ENCODE results near the gene UNC5A.

UNC5A gene

DNA sequence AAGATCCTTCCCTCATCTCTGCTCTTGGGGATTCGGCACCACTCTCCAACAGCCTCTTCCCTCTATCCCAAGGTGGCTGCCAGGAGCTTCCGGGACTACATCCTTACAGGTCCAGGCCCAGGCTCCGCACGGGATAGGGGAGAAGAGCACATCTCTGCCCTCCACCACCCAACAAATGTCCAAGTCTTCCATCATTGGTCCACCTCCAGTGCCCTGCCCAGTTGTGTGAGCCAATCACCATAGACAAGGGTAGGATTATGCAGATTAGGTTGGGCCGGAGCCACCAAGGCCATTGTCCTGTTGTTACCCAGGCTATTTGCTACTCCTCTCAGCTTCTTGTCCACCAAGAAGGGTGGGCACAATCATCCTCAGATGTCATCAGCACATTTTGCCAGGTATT, 9.1 kb downstream of the UNC5A start:
- no peak for DNase-seq (ENCODE audit: low read depth in 1 of 2, low spot score in 1 of 2)

DNA sequence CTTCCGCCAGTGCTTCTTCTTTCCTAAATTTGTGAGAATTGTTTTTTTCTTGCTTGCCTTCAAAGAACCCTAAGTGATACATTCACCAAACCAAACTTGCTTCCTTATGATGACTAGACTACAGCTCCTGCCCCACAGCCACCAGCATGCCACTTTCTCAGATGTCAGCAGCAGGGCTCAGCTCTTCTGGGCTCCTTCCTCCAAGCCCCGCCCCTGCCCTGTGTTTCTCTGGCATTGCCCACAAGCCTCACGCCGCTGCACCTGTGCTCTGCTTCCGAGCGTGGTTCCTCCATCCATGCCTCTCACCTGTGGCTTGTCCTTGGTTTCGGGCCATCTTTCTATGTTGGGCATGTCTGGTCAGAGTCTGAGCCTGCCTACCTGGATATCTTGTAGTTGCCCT, 10.6 kb downstream of the UNC5A start:
- no peak for DNase-seq (ENCODE audit: low read depth in 1 of 2, low spot score in 1 of 2)

DNA sequence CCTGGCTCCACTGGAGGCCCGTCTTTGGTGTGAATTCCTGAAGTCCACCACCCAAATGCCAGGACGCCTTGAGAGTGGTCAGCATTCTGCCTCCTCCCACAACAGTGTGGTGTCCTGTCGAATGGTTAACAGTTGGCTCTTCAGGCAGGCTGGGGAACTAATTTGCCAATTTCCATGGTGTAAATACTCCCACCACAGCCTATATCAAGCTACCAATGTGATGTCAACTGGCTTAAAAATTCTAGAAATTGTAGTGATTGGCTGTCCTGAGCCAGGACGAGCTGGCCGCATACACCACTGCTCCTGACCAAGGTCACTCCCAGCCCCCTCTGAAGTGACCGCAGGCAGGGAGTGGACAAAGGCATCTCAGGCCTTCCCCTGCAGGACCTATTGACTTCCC, 11.1 kb downstream of the UNC5A start:
- DNase-seq (ENCODE audit: low read depth in 1 of 2, low spot score in 1 of 2) = no peak

DNA sequence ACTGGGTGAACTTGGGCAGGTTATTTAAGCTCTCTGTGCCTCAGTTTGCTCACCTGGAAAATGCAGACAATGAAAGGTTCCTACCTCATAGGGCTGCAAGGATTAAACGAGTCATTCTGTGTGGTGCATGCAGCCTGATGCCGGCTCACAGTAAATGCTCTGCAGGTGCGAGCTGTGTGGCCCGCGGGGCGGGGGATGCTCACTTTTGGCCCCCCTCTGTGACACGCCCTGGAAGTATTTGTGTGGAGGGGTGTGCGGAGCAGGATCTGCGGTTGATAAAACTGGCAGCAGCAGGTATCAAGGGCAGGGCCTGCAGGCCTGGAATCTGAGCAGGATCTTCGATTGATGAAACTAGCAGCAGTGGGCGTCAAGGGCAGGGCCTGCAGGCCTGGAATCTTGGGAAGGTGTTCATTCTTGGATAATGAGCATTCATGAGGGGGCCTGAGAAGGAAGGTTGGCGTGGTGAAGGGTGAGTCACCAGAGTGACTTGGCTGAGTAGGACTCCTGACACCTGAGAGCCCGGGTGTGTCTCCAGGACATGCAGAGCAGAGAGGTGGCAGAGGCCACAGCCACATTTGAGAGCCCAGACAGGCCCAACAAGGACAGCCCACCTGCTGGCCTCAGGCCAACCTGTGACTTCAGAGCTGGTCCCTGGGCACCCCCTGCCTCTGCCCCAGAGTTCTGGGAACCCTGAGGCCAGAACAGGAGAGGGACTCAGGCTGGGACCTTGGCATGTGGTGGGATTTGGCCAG, 11.9 kb downstream of the UNC5A start:
- no peak for DNase-seq (ENCODE audit: low read depth in 1 of 2, low spot score in 1 of 2)

GRCh38 chr5:176822793-176823481, 12.6 kb downstream of the UNC5A start:
- no peak for DNase-seq (ENCODE audit: low read depth in 1 of 2, low spot score in 1 of 2)

GRCh38 chr5:176823869-176824412, 13.6 kb downstream of the UNC5A start:
- DNase-seq (ENCODE audit: low read depth in 1 of 2, low spot score in 1 of 2) = no peak

DNA sequence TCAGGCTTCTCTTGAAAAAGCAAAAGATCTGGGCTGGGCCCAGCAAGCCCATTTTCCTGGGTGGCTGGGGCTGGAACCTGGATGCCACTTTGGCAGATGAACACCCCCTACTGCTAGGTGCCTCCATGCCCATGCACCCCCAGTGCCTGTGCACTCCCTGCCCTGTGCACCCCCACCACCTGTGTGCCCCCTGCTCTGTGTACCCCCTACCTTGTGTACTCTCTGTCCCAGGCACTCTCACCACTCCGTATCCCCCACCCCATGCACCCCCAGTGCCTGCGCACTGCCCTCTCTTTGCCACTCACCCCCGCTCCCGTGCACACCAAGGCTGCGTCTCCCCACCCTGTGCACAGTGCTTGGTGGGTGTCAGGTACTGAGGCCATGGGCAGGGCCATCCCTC, 14.2 kb downstream of the UNC5A start:
- DNase-seq (ENCODE audit: low read depth in 1 of 2, low spot score in 1 of 2) = no peak

GRCh38 chr5:176825234-176825633, 14.9 kb downstream of the UNC5A start:
- no peak for DNase-seq (ENCODE audit: low read depth in 1 of 2, low spot score in 1 of 2)

DNA sequence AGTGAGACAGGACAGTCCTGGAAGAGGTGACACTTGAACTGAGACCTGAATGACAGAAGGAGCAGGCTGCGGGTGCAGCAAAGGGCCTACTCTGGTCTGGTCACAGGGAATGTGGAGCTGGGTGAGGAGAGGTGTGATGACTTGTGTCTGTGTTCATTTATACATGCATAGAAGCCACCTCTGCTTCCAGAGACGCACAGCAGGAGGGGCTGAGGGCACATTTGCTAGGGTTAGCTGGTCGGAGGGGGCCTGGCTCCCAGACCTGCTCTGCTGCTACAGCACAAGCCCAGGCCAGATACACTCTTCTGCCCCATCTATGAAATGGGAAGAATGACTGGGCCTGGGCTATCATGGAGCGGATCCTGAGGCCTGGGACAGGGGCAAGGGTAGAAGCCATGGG, 15.6 kb downstream of the UNC5A start:
- no peak for DNase-seq (ENCODE audit: low read depth in 1 of 2, low spot score in 1 of 2)

DNA sequence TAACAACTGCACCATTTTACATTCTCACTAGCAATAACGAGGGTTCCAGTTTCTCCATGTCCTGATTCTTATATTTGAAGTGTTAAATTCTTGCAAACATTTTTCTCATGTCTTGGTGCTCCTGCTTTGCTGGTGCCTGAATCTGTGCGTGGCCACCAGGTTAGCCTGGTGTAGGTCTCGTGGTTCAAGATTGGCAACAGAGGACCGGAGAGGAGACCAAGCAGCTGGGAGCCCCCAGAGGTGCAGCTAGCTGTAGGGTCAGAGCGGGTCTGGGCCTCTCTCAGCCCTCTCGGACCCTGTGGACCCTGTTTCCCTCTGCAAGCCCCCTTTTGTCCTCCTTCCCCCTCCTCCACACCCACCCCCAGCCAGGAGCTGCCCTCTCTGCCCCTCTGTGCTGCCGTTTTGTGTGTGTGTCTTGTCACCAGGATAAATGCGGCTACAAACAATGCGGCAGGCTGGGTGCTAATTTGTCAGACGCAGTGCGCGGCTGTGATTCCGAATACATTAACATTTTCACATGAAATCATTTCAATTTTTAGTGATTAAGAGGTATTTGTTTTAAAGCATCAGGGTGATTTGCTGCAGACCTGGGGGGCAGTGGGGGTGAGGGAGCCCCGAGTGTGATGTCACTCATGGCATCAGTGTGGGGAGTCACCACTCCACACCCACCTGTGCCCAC, 17.5 kb downstream of the UNC5A start:
- no peak for DNase-seq (ENCODE audit: low read depth in 1 of 2, low spot score in 1 of 2)

DNA sequence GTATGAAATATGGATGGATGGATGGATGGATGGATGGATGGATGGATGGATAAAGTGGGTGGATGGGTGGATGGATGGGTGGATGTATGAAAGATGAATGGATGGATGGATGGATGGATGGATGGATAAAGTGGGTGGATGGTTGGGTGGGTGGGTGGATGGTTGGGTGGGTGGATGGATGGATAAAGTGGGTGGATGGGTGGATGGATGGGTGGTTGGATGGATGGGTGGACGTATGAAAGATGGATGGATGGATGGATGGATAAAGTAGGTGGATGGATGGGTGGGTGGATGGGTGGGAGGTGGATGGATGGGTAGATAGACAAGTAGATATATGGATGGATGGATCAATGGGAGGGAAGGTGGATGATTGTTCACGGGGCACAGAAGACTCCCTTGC, 19.0 kb downstream of the UNC5A start:
- no peak for DNase-seq (ENCODE audit: low read depth in 1 of 2, low spot score in 1 of 2)

GRCh38 chr5:176830422-176830994, 20.1 kb downstream of the UNC5A start:
- no peak for DNase-seq (ENCODE audit: low read depth in 1 of 2, low spot score in 1 of 2)

GRCh38 chr5:176830995-176831423, 20.6 kb downstream of the UNC5A start:
- no peak for DNase-seq (ENCODE audit: low read depth in 1 of 2, low spot score in 1 of 2)

- no peak for DNase-seq (ENCODE audit: low read depth in 1 of 2, low spot score in 1 of 2)
These were observed 21.1 kb downstream of the UNC5A start for GRCh38 chr5:176831425-176831824.

GRCh38 chr5:176832162-176832561, 21.8 kb downstream of the UNC5A start:
- no peak for DNase-seq (ENCODE audit: low read depth in 1 of 2, low spot score in 1 of 2)

DNA sequence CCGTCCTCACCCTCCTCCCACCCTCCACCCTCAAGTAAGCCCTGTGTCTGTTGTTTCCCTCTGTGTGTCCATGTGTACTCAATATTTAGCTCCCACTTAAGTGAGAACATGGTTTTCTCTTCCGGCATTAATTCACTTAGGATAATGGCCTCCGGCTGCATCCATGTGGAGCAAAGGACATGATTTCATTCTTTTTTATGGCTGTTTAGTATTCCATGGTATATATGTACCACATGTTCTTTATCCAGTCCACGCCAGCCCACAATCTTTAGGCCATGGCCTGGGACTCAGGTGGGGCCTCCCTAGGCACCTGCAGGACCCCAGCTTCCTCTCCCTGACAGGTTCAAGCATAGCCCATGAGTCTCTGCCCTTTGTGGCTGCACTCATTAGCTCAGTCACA, 22.9 kb downstream of the UNC5A start:
- DNase-seq (ENCODE audit: low read depth in 1 of 2, low spot score in 1 of 2) = no peak

DNA sequence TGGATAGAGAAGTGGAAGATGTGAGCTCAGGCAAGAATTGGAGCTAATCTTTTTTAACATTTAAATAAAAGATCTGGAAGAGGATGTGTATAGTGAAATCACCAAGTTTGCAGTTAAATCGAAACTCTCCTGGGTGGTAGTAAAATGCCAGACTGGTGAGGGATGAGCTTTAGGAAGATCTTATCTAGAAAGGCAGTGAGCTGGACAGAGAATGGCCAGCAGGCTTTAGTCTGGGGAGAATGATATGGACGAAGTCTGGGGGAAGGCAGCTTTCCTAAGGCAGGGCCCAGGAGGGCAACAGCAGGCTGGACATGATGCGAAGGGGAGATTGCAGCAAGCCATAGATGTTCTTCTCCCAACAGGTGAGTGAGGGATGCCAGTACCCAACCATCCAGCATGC, 25.6 kb downstream of the UNC5A start:
- DNase-seq (ENCODE audit: low read depth in 1 of 2, low spot score in 1 of 2) = no peak

GRCh38 chr5:176836811-176837706, 26.7 kb downstream of the UNC5A start:
- no peak for DNase-seq (ENCODE audit: low read depth in 1 of 2, low spot score in 1 of 2)

DNA sequence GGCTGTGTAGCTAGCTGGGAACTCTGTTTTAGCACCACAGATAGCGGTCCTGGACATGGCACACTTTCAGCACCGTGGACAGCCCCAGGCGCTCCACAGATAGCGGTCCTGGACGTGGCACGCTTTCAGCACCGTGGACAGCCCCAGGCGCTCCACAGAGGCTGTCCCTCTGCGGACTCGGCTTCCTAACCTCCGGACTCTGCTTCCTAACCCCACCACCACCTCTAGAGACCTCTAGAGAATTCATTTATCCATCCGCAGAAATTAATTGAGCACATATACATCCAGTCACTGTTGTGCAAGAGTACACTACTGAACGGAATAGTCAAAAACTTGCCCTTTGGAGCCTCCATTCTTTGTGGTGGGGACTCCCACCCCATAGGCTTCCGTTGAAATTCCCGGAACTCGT, 27.4 kb downstream of the UNC5A start:
- DNase-seq (ENCODE audit: low read depth in 1 of 2, low spot score in 1 of 2) = peak; percentile 39 to 52

DNA sequence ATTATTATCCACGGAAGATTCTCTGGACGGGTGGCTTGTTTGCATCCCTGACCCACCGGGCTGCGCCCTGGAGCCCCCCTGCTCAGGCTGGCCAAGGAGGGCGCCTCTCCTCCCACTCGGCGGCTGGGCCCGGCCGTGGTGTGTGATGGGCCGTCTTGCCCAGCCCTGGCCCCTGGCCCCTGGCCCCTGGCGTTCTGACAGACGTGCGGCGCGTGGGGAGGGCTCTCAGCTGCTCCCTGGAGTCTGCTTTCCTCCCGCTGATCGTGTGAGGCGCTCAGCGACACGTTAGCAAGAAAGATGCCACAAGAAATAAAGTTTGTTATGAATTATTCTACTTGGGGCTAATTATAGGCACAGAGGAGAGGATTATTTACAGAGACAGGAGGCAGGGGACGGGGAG, 33.3 kb downstream of the UNC5A start:
- DNase-seq (ENCODE audit: low read depth in 1 of 2, low spot score in 1 of 2) = no peak

GRCh38 chr5:176844281-176844680, 33.9 kb downstream of the UNC5A start:
- DNase-seq (ENCODE audit: low read depth in 1 of 2, low spot score in 1 of 2) = no peak

Measured in activated CD4-positive, alpha-beta T cell treated with anti-CD3 and anti-CD28 coated beads, Interleukin-2, amount 50 U/mL, for 24 hours (primary cell).